Measurements from ENCODE around the gene SLC38A10. TPM values are rescaled to one million over a fixed set of nuclear protein-coding genes. Genes with fewer than 3 reads are reported as not detected.

The SLC38A10 gene
- total and polyA plus RNA-seq, 12 donors = 17.6 to 190 (median 102) TPM

DNA sequence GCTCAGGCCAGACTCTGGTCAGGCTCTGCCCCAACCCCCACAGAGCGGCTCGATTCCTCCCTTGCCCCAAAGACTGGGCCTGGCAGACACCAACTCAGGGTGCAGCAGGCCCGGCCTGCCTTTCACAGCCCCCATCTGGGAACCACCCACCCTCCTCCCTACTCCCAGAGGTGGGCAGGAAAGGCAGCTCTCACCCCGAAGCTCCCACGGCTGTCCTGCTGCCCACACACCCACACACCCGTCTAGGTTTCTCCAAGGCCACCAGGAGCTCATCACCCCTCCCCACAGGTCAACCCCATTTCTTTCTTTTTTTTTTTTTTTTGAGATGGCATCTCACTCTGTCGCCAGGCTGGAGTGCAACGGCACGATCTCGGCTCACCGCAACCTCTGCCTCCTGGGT, 76.1 kb downstream of the SLC38A10 start:
- H3K4me1 ChIP-seq (replicated peaks in 1 of 2) = peaks cover 6 to 23% of the 10 kb centered on the region in 2 donors
- intact Hi-C loops (cut with DNase I) = no loop called here
- no peak overlapping the region for H3K4me3 ChIP-seq
- H3K27ac ChIP-seq = no peak overlapping the region
- TF ChIP-seq, protein P1, sequence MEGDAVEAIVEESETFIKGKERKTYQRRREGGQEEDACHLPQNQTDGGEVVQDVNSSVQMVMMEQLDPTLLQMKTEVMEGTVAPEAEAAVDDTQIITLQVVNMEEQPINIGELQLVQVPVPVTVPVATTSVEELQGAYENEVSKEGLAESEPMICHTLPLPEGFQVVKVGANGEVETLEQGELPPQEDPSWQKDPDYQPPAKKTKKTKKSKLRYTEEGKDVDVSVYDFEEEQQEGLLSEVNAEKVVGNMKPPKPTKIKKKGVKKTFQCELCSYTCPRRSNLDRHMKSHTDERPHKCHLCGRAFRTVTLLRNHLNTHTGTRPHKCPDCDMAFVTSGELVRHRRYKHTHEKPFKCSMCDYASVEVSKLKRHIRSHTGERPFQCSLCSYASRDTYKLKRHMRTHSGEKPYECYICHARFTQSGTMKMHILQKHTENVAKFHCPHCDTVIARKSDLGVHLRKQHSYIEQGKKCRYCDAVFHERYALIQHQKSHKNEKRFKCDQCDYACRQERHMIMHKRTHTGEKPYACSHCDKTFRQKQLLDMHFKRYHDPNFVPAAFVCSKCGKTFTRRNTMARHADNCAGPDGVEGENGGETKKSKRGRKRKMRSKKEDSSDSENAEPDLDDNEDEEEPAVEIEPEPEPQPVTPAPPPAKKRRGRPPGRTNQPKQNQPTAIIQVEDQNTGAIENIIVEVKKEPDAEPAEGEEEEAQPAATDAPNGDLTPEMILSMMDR (IDR thresholded peaks at IDR 0.05) = no peak
- H3K27me3 ChIP-seq = no peaks in the 10 kb centered on the region
- peaks cover 0 to 6% of the 10 kb centered on the region in 2 donors for H3K36me3 ChIP-seq (replicated peaks in 1 of 2)
- H3K9me3 ChIP-seq (replicated peaks in 1 of 3) = no peaks in the 10 kb centered on the region
- WGBS, 4 donors = 92 to 95% (median 95%) methylated on average over 9 to 11 of the region's 11 CpGs
- no peak for DNase-seq

DNA sequence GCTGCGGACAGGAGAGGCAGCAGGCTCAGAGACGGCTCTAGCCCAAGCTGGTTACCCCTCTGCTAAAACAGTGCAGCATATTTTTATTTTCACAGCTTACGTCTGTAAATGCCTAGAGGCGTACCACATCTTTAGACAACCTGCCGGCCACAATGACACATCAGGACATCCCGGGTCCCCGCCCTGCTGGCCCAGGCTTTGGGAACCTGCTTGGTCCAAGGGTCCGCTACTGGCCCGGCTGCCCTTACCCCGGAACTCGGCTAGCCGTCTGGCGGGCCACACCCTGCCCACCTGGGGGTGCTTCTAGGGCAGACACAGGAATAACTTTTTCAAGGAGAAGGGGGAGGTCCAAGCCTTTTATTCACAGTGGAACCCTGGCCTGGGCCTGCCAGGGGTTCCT, 76.6 kb downstream of the SLC38A10 start:
- no peak for DNase-seq
- Histone ChIP-seq H3K9me3 (replicated peaks in 1 of 3) (no peaks in the 10 kb centered on the region), H3K36me3 (replicated peaks in 1 of 2) (peaks cover 0 to 6% of the 10 kb centered on the region in 2 donors), H3K4me1 (replicated peaks in 1 of 2) (peaks cover 3 to 18% of the 10 kb centered on the region in 2 donors), H3K4me3 (no peak overlapping the region), H3K27me3 (no peaks in the 10 kb centered on the region), H3K27ac (no peak overlapping the region)
- TF ChIP-seq, protein P1 (IDR thresholded peaks at IDR 0.05) = no peak
- TF ChIP-seq POLR2A (IDR thresholded peaks at IDR 0.05) = no peak
- WGBS, 4 donors = 89 to 92% (median 89%) methylated on average over 13 of the region's 13 CpGs
- intact Hi-C loops (cut with DNase I) = no loop called here

DNA sequence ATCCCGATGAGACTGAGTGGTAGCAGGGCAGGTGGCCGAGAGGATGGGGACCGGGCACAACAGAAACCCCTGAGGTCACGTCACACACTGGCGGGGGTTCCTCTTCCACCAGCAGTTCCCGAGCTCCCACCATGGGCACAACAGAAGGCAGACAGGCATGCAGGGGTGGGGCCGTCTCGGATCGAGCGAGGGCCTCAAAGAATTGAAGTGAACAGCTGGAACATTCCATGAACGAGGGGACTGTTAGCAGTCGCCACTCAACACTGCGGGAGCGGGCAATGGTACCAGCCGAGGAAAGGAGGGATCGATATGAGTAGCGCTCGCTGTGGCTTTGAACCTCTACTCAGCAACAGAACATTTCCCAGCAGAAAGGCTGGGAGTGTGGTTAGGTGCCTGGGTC, 77.6 kb downstream of the SLC38A10 start:
- no peaks in the 10 kb centered on the region for H3K9me3 ChIP-seq (replicated peaks in 1 of 3)
- no peak overlapping the region for H3K27ac ChIP-seq
- intact Hi-C loops (cut with DNase I) = no loop called here
- no peak for TF ChIP-seq POLR2A (IDR thresholded peaks at IDR 0.05)
- TF ChIP-seq, protein P1 (IDR thresholded peaks at IDR 0.05) = no peak
- no peak for DNase-seq
- no peaks in the 10 kb centered on the region for H3K27me3 ChIP-seq
- H3K36me3 ChIP-seq (replicated peaks in 1 of 2) = peaks cover 0 to 6% of the 10 kb centered on the region in 2 donors
- WGBS, 4 donors = 91 to 95% (median 93%) methylated on average over 18 of the region's 18 CpGs
- H3K4me1 ChIP-seq (replicated peaks in 1 of 2) = peaks cover 0 to 14% of the 10 kb centered on the region in 2 donors
- H3K4me3 ChIP-seq = no peak overlapping the region

DNA sequence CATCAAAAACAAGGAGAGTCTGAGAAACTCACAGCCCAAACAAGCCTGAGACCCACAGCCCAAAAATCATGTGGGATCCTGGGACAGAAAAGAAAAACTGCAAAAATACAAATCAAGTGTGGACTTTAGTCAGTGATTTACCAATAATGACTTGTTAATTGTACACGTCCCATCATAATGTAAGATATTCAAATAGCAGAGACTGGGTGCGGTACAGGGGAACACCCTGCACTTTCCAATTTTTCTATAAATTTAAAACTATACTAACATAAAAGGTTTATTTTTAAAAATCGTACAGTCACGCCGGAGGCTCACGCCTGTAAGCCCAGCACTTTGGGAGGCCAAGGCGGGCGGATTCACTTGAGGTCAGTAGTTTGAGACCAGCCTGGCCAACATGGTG, 81.1 kb downstream of the SLC38A10 start:
- Histone ChIP-seq H3K36me3 (replicated peaks in 1 of 2) (peaks cover 0 to 5% of the 10 kb centered on the region in 2 donors), H3K4me3 (no peak overlapping the region)
- intact Hi-C loops (cut with DNase I) = no loop called here

More for the DNA sequence above, 81.1 kb downstream of the SLC38A10 start:
- Histone ChIP-seq H3K27me3 (no peaks in the 10 kb centered on the region), H3K4me1 (replicated peaks in 1 of 2) (no peaks in the 10 kb centered on the region), H3K27ac (no peak overlapping the region), H3K9me3 (replicated peaks in 1 of 3) (no peaks in the 10 kb centered on the region)
- WGBS, 4 donors = 93 to 98% (median 96%) methylated on average over 8 of the region's 8 CpGs
- DNase-seq = no peak
- TF ChIP-seq, protein P1 (IDR thresholded peaks at IDR 0.05) = no peak
- no peak for TF ChIP-seq POLR2A (IDR thresholded peaks at IDR 0.05)
